HG03066 (cell line): ENCODE results near the gene SKA1.
"Not testable (repeated sequence)": the region's sequence is repeated elsewhere in the genome, so short reads cannot be mapped to it uniquely, and the experiment has no call there.

ENCODE experiments used
- ATAC-seq: cut with Tn5 transposase; IDR thresholded peaks from one replicate; pipeline ENCODE4 v1.9.1; 2021; ENCODE audit warnings: low read depth; ENCODE audit not compliant: unreplicated experiment

The SKA1 gene

DNA sequence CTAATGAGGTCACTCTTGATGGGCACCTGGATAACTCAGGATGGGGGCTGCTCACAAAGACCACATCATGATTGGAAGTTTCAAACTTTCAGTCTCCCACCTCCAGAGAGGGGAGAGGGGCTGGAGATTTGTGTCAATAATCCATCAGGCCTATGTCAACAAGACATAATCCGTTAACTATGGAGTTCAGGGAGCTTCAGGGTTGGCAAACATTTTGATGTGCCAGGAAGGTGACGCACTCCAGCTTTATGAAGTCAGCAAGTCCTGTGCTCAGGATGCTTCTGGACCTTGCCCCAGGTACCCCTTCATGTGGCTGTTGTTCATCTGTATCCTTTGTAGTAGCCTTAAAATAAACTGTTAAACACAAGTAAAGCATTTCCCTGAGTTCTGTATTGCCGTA lies 19.0 kb downstream of the SKA1 start:
- ATAC-seq: no peak

DNA sequence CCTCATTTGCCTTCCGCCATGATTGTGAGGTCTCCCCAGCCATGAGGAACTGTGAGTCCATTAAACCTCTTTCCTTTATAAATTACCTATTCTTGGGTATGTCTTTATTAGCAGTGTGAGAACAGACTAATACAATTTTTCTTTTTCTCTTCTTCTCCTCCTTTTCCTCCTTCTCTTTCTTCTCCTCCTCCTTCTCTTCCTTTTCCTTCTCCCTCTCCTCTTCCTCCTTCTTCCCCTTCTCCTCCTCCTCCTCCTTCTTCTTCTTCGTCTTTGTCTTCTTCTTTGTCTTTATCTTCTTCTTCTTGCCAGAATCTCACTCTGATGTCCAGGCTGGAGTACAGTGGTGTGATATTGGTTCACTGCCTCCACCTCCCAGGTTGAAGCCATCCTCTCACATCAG lies 20.2 kb downstream of the SKA1 start:
- ATAC-seq: no peak

DNA sequence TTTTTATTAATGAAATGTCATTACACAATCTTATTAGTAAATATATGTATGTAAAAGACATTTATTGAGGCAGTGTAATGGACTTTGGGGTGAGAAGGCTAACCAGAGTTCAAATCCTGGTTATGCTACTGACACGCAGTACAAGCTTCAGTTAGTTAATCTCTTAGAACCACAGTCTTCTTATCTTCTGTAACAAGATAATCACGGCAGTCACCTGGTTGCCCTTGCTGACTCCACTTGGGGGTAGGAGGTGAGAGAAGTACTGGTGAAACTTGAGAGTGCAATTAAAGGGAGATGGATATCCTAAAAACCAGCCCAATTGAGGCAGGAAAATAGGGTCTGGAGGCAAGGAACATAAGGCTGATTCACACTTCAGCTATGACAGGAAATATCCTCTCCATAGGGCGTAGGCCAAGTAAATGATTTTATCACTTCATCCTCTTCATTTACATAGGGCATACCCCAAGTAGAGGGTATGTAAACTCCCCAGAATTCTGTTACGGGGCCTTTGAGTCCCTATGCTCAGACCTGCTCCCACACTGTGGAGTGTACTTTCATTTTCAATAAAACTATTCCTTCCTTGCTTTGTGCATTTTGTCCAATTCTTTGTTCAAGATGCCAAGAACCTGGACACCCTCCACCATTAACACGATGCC lies 21.3 kb downstream of the SKA1 start:
- no peak for ATAC-seq

DNA sequence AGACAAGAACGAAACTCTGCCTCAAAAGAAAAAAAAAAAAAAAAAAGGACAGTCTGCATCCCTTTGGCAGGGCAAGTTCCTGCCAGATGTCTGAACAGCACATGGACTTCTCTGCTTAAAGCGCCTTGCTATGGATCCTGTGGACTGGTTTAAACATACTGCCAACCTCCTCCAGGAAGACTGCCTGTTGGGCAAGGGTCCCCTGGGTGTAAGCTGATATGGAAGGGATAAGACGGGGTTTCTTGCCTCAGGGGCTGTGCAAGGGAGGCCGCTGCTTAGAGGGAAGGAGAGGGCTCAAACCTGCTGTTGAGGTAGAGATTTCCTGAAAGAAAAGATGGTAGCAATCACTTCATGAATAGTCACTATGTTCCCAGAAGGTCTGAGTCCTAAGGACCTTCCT lies 22.2 kb downstream of the SKA1 start:
- no peak for ATAC-seq

DNA sequence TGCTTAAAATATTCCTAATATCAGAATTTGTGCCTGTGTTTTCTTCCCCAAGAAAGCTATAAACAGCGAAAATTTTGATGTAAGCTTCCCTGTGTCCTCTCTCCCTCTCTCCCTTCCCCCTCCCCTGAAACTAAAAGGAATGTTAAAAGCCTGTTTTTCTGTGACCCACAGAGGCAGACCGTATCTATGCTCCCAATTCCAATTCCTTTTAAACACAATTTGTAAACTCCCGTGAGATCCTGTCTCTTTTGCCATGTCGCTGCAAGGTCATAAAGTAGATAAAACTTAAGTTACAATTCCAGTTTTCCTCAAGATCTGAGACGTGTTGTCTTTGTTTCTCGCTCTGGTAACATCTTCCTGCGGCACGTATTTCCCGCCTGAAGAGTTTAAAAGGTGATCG lies 23.3 kb downstream of the SKA1 start:
- ATAC-seq: no peak

DNA sequence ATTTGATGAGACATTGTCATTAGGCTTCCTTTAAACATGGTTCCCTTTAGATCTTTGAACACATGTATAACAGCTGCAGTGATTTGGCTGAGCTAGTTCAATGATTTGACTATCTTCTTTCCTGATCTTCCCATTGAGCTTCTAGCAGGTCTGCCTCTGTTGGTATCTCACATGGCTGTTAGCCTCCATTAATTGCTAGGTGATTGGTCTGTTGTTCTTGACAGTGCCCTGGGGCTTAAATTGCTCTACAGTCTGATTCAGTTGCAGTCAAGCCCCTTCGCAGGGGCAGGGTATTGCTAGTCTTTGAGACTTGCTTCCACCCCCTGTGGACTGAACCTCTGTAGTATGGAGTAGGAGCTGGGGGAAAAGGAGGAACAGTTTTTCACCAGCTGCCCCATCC lies 24.1 kb downstream of the SKA1 start:
- no peak for ATAC-seq

DNA sequence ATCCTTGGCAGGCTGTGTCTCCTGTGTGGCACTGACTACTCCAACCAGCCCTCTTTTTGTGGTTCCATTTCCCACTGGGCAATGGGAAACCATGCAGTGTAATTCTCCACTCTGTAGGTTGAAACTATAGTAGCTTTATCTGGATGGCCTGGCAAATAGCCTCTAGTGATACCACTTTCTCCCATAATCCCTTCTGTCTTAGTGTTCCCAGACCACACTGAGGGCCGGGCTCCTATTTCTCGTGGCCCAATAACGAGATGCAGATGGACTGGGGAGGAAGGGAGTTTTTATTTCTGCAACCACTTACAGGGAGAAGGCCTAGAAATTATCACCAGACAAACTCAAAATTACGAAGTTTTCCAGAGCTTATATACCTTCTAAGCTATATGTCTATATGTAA lies 24.7 kb downstream of the SKA1 start:
- ATAC-seq: no peak

DNA sequence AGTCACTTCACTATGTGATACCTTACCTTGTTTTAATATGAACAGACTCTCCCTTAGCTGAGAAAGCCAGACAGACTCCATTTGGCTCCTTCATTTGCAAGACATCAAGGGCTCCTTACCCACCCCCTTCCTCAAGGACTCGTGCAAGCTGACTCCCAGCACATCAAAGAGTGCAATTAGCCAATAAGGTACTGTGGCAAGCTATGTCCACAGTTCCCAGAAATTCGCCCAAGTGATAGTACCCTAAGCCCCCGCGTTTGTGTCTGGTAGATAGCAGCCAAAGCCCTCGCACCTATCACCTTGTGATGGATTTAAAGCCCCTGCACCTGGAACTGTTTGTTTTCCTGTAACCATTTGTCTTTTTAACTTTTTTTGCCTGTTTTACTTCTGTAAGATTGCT lies 25.6 kb downstream of the SKA1 start:
- ATAC-seq: not testable (repeated sequence)

DNA sequence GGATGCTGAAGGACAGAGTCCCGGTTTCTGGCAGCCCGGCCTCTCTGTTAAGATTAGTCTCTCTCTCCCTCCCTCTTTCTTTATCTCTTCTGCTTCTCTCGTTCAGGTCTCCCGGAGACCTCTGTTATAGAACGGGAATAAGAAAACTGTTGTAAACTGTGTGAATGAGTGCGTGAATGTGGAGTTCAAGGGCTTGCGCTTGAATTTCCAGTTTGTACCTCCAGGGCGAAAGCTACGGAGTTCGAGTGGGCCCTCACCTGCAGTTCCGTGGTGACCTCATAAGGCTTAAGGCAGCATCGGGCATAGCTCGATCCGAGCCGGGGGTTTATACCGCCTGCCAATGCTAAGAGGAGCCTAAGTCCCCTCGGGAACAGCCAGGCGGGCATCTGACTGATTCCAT lies 26.4 kb downstream of the SKA1 start:
- no peak for ATAC-seq

DNA sequence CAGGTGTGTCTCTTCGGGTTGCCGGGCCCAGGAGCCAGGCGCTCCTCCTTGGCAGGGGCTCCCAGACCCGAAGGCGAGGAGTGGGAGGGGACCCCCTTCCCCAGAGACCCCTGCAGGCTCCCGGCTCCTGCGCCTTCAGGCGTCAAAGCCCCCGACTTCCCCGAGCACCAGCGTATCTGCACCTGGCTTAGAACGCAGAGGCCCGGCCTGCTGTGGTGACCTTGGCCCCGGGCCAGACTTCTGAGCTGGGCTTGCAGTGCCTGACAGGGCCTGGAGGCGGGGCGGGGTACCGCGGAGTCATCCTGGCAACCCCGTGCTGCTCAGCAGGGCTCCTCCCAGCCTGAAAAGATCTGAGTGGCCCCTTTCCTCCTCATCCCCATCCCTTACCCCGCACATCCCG lies 27.0 kb downstream of the SKA1 start:
- no peak for ATAC-seq

DNA sequence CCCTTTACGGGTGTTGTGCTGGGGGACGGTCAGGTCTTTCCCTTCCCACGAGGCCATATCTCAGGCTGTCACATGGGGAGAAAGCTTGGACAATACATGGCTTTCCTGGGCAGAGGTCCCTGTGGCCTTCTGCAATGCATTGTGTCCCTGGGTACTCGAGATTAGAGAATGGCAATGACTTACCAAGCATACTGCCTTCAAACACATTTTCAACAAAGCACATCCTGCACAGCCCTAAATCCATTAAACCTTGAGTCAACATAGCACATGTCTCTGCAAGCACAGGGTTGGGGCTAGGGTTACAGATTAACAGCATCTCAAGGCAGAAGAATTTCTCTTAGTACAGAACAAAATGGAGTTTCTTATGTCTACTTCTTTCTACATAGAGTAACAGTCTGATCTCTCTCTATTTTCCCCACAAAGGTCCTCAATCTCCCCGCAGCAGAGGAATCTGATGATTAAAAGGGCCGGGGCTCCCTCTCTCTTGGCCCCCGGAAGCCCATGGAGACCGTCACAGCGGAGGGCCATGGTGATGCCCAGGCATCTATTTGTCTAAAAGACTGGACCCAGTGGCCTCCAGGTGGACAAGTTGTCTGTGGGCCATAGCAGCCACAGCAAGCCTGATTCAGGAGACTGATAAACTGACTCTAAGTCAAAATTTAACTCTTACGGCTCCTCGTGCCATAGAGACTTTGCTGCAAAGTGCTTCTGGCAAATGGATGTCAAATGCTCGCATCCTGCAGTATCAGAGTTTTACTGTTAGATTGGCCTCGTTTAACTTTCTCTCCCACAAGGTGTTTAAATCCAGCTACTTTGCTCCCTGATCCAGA lies 30.1 kb downstream of the SKA1 start:
- not testable (repeated sequence) for ATAC-seq

DNA sequence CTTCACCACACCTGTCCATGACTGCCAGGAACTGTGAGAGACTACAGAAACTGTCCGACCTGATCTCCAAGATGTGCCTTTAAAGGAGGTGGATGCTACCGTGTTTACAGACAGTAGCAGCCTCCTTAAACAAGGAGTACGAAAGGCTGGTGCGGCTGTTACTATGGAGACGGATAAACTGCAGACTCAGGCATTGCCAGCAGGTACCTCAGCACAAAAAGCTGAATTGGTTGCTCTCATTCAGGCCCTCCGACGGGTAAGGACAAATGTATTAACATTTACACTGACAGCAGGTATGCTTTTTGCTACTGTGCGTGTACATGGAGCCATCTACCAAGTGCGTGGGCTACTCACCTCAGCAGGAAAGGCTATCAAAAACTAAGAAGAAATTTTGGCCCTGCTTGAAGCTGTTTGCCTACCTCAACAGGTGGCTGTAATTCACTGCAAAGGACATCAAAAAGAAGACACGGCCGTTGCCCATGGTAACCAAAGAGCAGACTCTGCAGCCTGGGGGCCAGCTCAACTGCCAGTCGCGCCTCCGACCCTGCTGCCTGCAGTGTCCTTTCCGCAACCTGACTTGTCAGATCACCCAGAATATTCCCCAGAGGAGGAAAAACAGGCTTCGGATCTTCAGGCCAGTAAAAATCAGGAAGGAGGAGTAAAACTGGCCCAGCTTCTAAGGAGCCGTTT lies 30.9 kb downstream of the SKA1 start:
- ATAC-seq: no peak

DNA sequence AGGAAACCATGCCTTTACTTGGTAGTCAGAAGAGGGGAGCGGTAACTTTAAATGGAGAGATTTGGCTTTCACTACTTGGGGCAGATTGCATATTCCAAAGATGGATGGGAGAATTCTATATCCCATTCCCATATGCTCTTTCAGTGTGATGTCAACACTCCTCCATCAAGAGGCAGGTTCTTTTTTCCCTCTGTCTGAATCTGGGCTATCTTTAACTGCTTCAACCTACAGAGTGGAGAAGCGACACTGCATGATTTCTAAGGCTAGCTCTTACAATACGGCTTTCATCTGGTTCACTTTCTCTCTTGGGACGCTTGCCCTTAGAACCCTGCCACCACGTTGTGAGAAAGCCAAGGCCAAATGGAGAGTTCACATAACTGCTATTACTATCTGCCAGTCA lies 34.4 kb downstream of the SKA1 start:
- no peak for ATAC-seq

DNA sequence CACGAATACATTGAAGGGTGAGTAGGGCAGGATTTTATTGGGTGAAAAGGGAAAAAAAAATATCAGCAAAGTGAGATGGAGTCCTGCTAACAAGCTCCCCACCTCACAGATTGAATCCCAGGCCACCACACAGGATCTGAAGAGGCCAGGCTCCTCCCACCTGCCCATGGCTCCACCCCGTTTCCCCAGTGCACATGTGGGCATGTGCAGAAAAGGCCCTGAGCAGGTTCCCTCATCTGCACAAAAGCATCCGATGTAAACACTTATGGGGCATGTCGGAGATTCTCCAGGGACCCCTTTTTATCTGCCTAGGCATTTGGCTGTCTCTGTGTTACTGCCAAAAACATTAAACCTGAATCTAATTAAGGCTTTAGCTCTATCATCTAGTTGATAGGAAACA lies 35.2 kb downstream of the SKA1 start:
- no peak for ATAC-seq

DNA sequence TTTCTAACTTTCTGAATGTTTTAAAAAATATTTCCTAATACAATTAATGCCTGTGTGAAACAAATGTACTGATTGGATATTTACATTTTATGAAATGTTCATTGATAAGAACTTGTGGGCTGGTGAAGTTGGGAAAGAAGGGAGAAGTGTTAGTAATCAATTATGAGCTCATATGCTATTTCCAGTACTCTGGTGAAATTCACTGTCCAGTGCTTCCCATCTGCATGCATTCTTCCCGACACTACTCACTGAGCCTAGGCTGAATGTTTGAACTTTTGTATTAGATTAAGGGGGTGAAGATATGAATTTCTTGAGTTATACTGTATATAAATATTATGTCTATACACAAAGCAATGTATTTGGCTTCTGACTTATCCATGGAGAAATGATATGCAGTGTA lies 36.0 kb downstream of the SKA1 start:
- ATAC-seq: no peak

DNA sequence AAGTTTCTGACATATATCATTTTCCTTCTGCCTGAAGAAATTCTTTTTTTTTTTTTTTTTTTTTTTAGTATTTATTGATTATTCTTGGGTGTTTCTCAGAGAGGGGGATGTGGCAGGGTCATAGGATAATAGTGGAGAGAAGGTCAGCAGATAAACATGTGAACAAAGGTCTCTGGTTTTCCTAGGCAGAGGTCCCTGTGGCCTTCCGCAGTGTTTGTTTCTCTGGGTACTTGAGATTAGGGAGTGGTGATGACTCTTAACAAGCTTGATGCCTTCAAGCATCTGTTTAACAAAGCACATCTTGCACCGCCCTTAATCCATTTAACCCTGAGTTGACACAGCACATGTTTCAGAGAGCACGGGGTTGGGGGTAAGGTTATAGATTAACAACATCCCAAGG lies 42.0 kb downstream of the SKA1 start:
- not testable (repeated sequence) for ATAC-seq

DNA sequence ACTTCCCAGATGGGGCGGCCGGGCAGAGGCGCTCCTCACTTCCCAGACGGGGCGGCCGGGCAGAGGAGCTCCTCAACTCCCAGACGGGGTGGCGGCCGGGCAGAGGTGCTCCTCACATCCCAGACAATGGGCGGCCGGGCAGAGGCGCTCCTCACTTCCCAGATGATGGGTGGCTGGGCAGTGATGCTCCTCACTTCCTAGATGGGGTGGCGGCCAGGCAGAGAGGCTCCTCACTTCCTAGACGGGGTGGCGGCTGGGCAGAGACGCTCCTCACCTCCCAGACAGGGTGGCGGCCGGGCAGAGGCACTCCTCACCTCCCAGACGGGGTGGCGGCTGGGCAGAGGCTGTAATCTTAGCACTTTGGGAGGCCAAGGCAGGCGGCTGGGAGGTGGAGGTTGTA lies 42.9 kb downstream of the SKA1 start:
- ATAC-seq: not testable (repeated sequence)

DNA sequence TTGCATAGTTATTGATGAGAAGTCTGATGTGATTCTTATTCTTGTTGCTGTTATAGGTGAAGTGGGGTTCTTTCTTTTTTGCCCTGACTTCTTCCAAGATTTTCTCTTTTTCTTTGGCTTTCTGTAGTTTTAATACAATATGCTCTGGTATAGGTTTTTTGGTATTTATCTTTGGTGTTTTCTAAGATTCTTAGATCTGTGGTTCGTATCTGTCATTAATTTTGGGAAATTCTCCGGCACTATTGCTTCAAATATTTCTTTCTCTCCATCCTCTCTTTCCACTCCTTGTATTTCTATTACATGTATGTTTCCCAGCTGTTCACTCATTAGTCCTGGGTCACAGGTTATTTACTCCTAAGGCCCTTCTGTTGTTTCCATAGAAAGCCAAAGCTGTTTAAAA lies 43.8 kb downstream of the SKA1 start:
- ATAC-seq: no peak

DNA sequence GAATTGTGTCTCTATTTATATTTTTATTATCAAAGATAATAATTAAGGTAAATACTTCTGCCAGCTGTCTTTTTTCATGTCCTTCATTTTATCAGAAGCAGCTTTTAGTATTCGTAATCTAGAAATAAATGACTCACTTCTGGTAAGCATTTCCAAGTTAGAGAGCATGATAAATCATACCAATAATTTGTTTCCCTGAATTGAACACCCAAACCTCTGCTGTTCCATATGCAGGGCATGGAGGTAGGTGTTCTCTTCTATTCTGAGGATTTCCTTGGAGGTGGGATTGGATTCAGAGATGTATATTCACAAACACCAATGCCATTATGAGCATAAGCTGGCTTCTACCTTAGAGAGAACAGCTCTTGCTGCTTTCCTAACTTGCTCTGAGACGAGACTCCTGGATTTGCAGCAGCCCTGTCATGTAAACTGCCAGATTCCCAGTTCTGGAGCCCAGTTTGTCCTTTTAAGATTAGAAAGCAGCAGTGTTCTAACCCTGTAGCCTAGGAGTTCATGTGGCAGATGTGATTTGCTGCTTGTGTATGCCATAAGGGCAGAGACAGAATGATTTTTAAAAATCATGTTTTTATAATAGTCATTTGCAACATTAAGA lies 47.5 kb downstream of the SKA1 start:
- ATAC-seq: no peak

DNA sequence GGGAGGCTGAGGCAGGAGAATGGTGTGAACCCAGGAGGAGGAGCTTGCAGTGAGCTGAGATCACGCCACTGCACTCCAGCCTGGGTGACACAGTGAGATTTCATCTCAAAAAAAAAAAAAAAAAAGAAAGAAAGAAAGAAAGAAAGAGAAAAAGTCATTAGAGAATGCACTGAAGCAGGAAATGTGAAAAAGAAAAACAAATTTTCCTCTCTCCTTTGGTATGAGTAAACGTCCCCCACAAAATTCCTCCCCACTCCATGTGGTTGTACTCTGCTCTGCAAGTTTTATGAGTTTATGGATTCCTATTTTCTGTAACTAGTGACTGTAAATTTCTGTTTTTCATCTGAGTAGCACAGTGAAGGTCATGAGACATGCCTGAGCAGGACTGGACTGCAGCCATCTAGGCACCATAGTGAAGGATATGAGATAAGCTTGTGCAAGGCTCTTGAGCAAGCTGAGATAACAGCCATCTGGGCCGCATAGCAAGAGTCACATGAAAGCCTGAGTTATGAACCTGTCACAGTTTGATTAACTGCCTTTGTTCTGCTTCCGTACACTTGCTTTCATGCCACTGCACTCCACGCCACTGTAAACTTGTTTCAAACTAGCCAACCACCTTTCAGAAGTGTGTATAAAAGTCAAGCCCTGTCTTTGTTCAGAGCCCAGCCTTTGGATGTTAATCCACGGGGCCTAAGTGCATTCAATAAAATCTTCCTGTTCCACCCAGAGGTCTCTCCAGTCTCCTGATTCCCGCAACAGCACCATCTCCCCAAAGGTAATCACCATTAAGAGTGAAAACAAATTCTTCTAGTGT lies 50.2 kb downstream of the SKA1 start:
- no peak for ATAC-seq
